OCI-LY7 (cell line): Measurements from ENCODE around the gene NPC2.

Experiments
- EZH2phosphoT487 ChIP-seq: fragments of 200-600 bp; sonication (generic); IDR thresholded peaks from 2 replicates; pipeline ENCODE4 v1.6.1; 2018; ENCODE audit warnings: low read depth, borderline replicate concordance, mild to moderate bottlenecking, mixed run types, antibody characterized with exemption, low read length, moderate library complexity, mixed read lengths
- TF ChIP-seq, protein P1 (sequence below): fragments of 200-600 bp; sonication (generic); conservative IDR thresholded peaks from 2 replicates; pipeline ENCODE4 v1.5.1; 2014; ENCODE audit warnings: mild to moderate bottlenecking, antibody characterized with exemption, low read length, moderate library complexity, mixed read lengths

DNA sequence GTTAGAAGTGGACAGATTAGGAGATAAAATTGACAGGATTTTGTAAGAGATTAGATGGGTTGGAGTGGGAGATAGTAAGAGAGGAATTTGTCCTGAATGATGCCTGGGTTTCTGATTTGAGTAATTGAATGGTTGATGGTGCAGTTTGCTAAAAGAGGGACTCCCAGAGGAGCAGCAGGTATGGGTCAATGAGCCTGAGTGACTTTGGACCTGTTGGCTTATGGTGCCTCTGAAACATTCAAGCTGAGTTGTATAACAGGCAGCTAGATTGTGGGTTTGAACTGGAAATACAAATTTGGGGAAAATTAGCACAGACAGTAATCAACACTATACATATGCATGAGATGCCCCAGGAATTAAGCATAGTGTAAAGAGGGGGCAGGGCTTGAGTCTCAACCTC lies 50.3 kb downstream of the NPC2 start:
- TF ChIP-seq, protein P1, sequence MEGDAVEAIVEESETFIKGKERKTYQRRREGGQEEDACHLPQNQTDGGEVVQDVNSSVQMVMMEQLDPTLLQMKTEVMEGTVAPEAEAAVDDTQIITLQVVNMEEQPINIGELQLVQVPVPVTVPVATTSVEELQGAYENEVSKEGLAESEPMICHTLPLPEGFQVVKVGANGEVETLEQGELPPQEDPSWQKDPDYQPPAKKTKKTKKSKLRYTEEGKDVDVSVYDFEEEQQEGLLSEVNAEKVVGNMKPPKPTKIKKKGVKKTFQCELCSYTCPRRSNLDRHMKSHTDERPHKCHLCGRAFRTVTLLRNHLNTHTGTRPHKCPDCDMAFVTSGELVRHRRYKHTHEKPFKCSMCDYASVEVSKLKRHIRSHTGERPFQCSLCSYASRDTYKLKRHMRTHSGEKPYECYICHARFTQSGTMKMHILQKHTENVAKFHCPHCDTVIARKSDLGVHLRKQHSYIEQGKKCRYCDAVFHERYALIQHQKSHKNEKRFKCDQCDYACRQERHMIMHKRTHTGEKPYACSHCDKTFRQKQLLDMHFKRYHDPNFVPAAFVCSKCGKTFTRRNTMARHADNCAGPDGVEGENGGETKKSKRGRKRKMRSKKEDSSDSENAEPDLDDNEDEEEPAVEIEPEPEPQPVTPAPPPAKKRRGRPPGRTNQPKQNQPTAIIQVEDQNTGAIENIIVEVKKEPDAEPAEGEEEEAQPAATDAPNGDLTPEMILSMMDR = no peak
- no peak for TF ChIP-seq EZH2phosphoT487
